IPS-18c (cell line): ENCODE measurements around the gene TGM1.
"Not testable (repeated sequence)": the region's sequence is repeated elsewhere in the genome, so short reads cannot be mapped to it uniquely, and the experiment has no call there.

Experiments used
- H3K4me3 ChIP-seq: 2 replicates; pipeline ENCODE4 v1.7.0; 2013; ENCODE audit warnings: low read depth, mild to moderate bottlenecking, low read length, moderate library complexity; ENCODE audit not compliant: insufficient read depth
- H3K9me3 ChIP-seq: one replicate; pipeline ENCODE4 v1.6.1; 2013; ENCODE audit warnings: mild to moderate bottlenecking, low read length, moderate library complexity; ENCODE audit not compliant: control insufficient read depth, insufficient read depth

TGM1 gene

GRCh38 chr14:24247422-24247821 lies 15.6 kb downstream of the TGM1 start:
- no peak overlapping the region for H3K4me3 ChIP-seq
- H3K9me3 ChIP-seq, result no peaks in the 10 kb centered on the region

GRCh38 chr14:24246765-24247212 lies 16.2 kb downstream of the TGM1 start:
- no peaks in the 10 kb centered on the region for H3K9me3 ChIP-seq

GRCh38 chr14:24245350-24245749 lies 17.6 kb downstream of the TGM1 start:
- H3K9me3 ChIP-seq, H3K4me3 ChIP-seq: not testable (repeated sequence)

More at GRCh38 chr14:24246765-24247212, 16.2 kb downstream of the TGM1 start:
- H3K4me3 ChIP-seq, result no peak overlapping the region

- peak overlapping the region; percentile 70; the same call in 1 of the 2 replicates for H3K4me3 ChIP-seq
- H3K9me3 ChIP-seq, result no peaks in the 10 kb centered on the region
These were observed 19.6 kb downstream of the TGM1 start for GRCh38 chr14:24243336-24243836.

GRCh38 chr14:24241829-24242443 lies 21.0 kb downstream of the TGM1 start:
- peak overlapping the region; percentile 70 for H3K4me3 ChIP-seq

GRCh38 chr14:24240110-24240918 lies 22.7 kb downstream of the TGM1 start:
- Histone ChIP-seq H3K4me3 (no peak overlapping the region), H3K9me3 (no peaks in the 10 kb centered on the region)

More at GRCh38 chr14:24241829-24242443, 21.0 kb downstream of the TGM1 start:
- H3K9me3 ChIP-seq, result no peaks in the 10 kb centered on the region

- Histone ChIP-seq H3K9me3 (no peaks in the 10 kb centered on the region), H3K4me3 (no peak overlapping the region)
These were observed 24.4 kb downstream of the TGM1 start for GRCh38 chr14:24238527-24239037.

- no peaks in the 10 kb centered on the region for H3K9me3 ChIP-seq
- H3K4me3 ChIP-seq, result no peak overlapping the region
These were observed 24.9 kb downstream of the TGM1 start for GRCh38 chr14:24238123-24238522.

GRCh38 chr14:24237463-24237955 lies 25.5 kb downstream of the TGM1 start:
- no peak overlapping the region for H3K4me3 ChIP-seq
- no peaks in the 10 kb centered on the region for H3K9me3 ChIP-seq

GRCh38 chr14:24236689-24237462 lies 26.1 kb downstream of the TGM1 start:
- H3K4me3 ChIP-seq, result no peak overlapping the region

GRCh38 chr14:24235804-24236688 lies 26.9 kb downstream of the TGM1 start:
- Histone ChIP-seq H3K9me3 (no peaks in the 10 kb centered on the region), H3K4me3 (no peak overlapping the region)

More at GRCh38 chr14:24236689-24237462, 26.1 kb downstream of the TGM1 start:
- no peaks in the 10 kb centered on the region for H3K9me3 ChIP-seq

GRCh38 chr14:24234095-24235005 lies 28.6 kb downstream of the TGM1 start:
- Histone ChIP-seq H3K9me3 (no peaks in the 10 kb centered on the region), H3K4me3 (no peak overlapping the region)

GRCh38 chr14:24233538-24233866 lies 29.5 kb downstream of the TGM1 start:
- Histone ChIP-seq H3K4me3 (peak overlapping the region; percentile 97), H3K9me3 (no peaks in the 10 kb centered on the region)

- Histone ChIP-seq H3K4me3 (peak within 1 kb of the TSS; percentile 97), H3K9me3 (no peaks in the 10 kb centered on the region)
These were observed 30.1 kb downstream of the TGM1 start, which contains the start of gene GMPR2 for GRCh38 chr14:24232645-24233537. Gene GMPR2 (plus strand): TSS chr14:24232929. CDS start chr14:24233254, 325 bp downstream.
